ENCODE data around the gene GATC. TPM values are rescaled to one million over a fixed set of nuclear protein-coding genes. Genes with fewer than 3 reads are reported as not detected.

The GATC gene
- total RNA-seq, 4 donors from 2014 or later, result 18.1 to 29.3 (median 25.5) TPM

DNA sequence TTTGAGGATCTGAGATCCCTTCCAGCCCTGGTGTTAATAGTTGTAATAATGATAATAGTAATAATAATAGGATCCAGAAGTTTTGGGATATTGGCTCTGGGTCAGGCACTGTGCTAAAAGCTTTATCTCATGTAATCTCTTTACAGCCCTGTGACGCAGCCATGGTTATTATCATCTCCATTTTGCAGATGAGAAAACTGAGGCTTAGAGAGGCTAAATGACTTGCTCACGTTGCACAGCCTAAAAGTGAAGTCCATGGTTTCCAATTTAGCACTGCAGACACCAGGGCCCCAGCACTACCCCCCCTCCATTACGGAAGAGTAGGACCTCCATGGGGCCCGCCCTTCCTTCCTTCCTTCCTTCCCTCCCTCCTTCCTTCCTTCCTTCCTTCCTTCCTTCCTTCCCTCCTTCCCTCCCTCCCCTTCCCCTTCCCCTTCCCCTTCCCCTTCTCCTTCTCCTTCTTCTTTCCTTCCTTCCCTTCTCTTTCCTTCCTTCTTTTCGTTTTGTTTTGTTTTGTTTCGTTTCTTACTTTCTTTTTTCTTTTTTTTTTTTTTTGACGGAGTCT lies 23.3 kb upstream of the GATC start:
- TF ChIP-seq, protein P1, sequence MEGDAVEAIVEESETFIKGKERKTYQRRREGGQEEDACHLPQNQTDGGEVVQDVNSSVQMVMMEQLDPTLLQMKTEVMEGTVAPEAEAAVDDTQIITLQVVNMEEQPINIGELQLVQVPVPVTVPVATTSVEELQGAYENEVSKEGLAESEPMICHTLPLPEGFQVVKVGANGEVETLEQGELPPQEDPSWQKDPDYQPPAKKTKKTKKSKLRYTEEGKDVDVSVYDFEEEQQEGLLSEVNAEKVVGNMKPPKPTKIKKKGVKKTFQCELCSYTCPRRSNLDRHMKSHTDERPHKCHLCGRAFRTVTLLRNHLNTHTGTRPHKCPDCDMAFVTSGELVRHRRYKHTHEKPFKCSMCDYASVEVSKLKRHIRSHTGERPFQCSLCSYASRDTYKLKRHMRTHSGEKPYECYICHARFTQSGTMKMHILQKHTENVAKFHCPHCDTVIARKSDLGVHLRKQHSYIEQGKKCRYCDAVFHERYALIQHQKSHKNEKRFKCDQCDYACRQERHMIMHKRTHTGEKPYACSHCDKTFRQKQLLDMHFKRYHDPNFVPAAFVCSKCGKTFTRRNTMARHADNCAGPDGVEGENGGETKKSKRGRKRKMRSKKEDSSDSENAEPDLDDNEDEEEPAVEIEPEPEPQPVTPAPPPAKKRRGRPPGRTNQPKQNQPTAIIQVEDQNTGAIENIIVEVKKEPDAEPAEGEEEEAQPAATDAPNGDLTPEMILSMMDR (IDR thresholded peaks at IDR 0.05; ENCODE audit: low read depth), result no peak

DNA sequence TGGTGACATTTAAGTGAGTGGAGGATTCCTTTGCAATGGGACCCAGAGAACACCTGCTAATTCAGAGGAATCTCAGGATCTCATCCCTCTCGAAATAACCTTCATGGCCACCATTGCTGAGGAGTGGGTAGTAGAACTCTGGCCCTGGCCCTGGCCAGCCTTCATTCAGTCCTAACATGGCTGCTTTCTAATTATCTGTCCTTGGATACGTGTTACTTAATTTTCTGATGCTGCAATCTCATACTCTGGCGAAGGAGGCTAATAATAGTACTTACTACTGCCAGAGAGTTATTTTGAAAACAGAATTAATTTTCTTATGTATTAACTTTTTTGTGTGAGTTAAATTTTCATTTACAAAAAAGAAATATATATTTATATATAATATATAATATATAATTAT lies 20.4 kb upstream of the GATC start:
- TF ChIP-seq, protein P1 (IDR thresholded peaks at IDR 0.05; ENCODE audit: low read depth), result no peak

DNA sequence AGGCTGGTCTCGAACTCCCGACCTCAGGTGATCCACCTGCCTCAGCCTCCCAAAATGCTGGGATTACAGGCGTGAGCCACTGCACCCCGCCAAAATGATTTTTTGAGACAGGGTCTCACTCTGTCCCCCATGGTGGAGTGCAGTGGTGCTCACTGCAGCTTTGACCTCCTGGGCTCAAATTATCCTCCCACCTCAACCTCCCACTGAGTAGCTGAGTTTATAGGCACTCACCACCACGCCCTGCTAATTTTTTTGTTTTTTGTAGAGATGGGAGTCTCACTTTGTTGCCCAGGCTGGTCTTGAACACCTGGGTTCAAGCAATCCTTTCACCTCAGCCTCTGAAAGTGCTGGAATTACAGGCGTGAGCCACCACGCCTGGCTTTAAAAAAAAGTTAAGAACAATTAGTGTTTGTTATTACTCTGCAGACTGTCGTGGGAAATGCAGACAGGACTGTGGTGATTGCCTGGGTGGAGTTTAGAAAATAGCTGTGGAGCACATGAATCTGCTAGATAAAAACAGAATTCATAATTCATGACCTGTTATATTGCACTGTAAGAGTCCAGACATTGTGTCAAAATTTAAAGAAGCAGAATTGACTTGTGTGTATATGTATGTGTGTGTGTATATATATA lies 17.5 kb upstream of the GATC start:
- TF ChIP-seq, protein P1 (IDR thresholded peaks at IDR 0.05; ENCODE audit: low read depth), result no peak

DNA sequence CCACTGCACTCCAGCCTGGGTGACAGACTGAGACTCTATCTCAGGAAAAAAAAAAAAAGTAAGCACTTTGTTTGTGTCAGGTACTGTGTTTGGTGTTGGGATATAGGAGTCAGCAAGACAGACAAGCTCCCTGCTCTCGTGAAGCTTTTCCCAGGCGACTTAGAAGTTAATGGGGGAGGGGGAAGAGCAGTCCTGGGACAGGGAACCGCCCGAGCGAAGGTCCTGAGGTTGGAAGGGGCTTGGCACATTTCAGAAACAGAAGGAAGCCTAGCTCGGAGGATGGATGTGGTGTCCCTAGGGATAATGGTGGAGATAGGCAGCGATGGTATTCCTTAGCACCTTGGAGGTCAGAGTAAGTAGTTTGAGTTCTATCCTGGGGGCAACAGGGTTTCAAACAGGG lies 16.9 kb upstream of the GATC start:
- TF ChIP-seq, protein P1 (IDR thresholded peaks at IDR 0.05; ENCODE audit: low read depth), result no peak

- TF ChIP-seq, protein P1 (IDR thresholded peaks at IDR 0.05; ENCODE audit: low read depth), result no peak
Observed at GRCh38 chr12:120432772-120433525, 13.3 kb upstream of the GATC start.

DNA sequence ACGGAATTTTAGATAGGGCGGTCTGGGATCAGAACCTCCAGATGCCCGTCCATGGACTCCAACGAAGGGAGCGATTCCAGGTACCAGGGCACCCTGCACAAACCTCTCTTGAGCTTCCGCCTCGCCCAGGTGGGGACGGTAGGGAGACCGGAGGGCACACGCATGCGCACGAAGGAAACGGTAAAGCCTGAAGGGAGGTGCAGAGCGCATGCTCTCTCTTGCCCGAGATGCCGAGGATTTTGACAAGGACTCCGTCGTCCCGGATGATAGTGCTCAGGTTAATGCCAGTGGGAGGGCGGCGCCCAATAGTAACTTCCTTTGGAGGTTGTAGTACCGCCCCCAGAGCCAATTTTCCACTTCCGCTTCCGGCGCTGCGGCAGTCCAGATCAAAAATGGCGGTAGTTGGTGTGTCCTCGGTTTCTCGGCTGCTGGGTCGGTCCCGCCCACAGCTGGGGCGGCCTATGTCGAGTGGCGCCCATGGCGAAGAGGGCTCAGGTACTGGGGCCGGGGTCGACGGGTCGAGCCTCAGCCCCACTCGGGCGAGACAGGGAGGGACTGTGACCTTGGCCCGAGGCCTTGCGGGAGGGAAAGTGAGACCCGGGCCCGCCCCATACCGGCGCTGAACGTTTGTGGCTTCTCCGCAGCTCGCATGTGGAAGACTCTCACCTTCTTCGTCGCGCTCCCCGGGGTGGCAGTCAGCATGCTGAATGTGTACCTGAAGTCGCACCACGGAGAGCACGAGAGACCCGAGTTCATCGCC lies 8.3 kb upstream of the GATC start, which contains the start of gene COX6A1:
TSS of gene COX6A1 (plus strand) at position 379 of the 760 bp plus-strand sequence. CDS start at position 393, 14 bp downstream.
- TF ChIP-seq, protein P1 (IDR thresholded peaks at IDR 0.05; ENCODE audit: low read depth), result no peak
